Activated T-cell treated with anti-CD3 and anti-CD28 coated beads, Interleukin-2, amount 50 U/mL, for 1 hour (primary cell): ENCODE data around the gene VSIG2.
"Not testable (repeated sequence)": the region's sequence is repeated elsewhere in the genome, so short reads cannot be mapped to it uniquely, and the experiment has no call there.

Experiments used
- DNase-seq: peaks from one replicate; pipeline ENCODE4 v3.0.0-alpha.2; 2020

The VSIG2 gene

GRCh38 chr11:124751741-124752470 lies at the start of gene VSIG2:
TSS of gene VSIG2 (minus strand) at chr11:124752255. CDS start at chr11:124752137, 118 bp downstream.
- no peak for DNase-seq

- DNase-seq = no peak
Observed at GRCh38 chr11:124801014-124801413, 49.0 kb upstream of the VSIG2 start.

GRCh38 chr11:124800226-124800929 lies 48.3 kb upstream of the VSIG2 start, which contains the start of gene MSANTD2:
TSS of gene MSANTD2 (minus strand) at chr11:124800406. CDS start at chr11:124800380, 26 bp downstream.
- DNase-seq = peak; percentile 84

GRCh38 chr11:124799348-124800225 lies 47.5 kb upstream of the VSIG2 start:
- peak; percentile 68 for DNase-seq

- DNase-seq = no peak
Observed at GRCh38 chr11:124798991-124799347, 46.9 kb upstream of the VSIG2 start.

GRCh38 chr11:124796312-124796711 lies 44.3 kb upstream of the VSIG2 start:
- no peak for DNase-seq

GRCh38 chr11:124793466-124794278 lies 41.6 kb upstream of the VSIG2 start:
- no peak for DNase-seq

- DNase-seq = no peak
Observed at GRCh38 chr11:124791626-124792341, 39.7 kb upstream of the VSIG2 start.

GRCh38 chr11:124788521-124788920 lies 36.5 kb upstream of the VSIG2 start:
- DNase-seq = no peak

GRCh38 chr11:124784051-124784450 lies 32.0 kb upstream of the VSIG2 start:
- DNase-seq = no peak

- no peak for DNase-seq
Observed at GRCh38 chr11:124783002-124783401, 30.9 kb upstream of the VSIG2 start.

- no peak for DNase-seq
Observed at GRCh38 chr11:124779568-124779967, 27.5 kb upstream of the VSIG2 start.

- no peak for DNase-seq
Observed at GRCh38 chr11:124778281-124778680, 26.2 kb upstream of the VSIG2 start.

- DNase-seq = no peak
Observed at GRCh38 chr11:124776865-124777645, 25.0 kb upstream of the VSIG2 start.

- not testable (repeated sequence) for DNase-seq
Observed at GRCh38 chr11:124770959-124771358, 18.9 kb upstream of the VSIG2 start.

GRCh38 chr11:124769806-124770774 lies 18.0 kb upstream of the VSIG2 start:
- DNase-seq = no peak

- DNase-seq = no peak
Observed at GRCh38 chr11:124768914-124769313, 16.9 kb upstream of the VSIG2 start.

- no peak for DNase-seq
Observed at GRCh38 chr11:124766156-124766555, 14.1 kb upstream of the VSIG2 start.

- peak; percentile 89 for DNase-seq
Observed at GRCh38 chr11:124763156-124763947, 11.3 kb upstream of the VSIG2 start.
